Measurements from ENCODE around the gene NINL. TPM values are rescaled to one million over a fixed set of nuclear protein-coding genes. Genes with fewer than 3 reads are reported as not detected.

NINL gene
- total RNA-seq, 1 donor from 2014 or later = 47.0 TPM

DNA sequence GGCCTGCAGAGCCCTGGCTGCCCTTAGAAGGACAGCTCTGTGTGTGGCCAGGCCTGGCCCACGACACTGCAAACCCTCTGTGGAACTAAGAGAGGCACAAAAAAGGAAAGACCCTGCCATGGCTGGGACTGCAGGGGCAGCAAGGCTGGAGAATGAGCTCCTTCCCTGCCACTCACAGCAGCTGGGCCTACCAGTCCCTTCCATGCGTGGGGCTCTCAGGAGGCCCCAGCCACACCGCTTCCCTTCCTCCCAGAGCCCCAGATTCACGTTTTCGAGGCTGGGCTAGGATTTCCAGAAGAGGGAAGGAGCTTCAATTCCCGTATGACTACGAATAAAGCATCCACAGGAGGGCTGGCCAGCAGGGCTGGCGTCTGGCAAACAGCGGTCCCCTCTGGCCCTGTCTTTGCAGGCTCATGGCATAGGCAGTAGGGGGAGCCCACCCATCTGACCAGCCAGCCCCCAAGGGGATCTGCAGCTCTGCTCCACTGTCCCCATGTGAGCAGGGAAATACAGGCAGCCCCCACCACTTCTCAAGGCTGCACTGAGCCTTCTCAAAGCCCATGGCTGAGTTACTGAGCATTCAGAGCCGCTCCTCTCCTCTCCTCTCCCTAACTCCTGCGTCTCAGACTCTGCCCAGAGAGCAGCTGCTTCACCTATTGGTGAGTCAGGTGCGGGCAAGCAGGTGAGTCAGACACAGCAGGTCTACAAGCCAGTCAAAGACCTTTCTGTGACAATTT lies 53.1 kb downstream of the NINL start:
- TF ChIP-seq, protein P1, sequence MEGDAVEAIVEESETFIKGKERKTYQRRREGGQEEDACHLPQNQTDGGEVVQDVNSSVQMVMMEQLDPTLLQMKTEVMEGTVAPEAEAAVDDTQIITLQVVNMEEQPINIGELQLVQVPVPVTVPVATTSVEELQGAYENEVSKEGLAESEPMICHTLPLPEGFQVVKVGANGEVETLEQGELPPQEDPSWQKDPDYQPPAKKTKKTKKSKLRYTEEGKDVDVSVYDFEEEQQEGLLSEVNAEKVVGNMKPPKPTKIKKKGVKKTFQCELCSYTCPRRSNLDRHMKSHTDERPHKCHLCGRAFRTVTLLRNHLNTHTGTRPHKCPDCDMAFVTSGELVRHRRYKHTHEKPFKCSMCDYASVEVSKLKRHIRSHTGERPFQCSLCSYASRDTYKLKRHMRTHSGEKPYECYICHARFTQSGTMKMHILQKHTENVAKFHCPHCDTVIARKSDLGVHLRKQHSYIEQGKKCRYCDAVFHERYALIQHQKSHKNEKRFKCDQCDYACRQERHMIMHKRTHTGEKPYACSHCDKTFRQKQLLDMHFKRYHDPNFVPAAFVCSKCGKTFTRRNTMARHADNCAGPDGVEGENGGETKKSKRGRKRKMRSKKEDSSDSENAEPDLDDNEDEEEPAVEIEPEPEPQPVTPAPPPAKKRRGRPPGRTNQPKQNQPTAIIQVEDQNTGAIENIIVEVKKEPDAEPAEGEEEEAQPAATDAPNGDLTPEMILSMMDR (conservative IDR thresholded peaks at IDR 0.05) = no peak
- Mint-ChIP-seq H3K9me3 (peaks cover 6% of the 10 kb centered on the region), H3K27ac (no peak overlapping the region), H3K4me1 (ENCODE audit: unreplicated experiment) (peaks cover 25% of the 10 kb centered on the region), H3K4me3 (no peak overlapping the region), H3K27me3 (no peaks in the 10 kb centered on the region), H3K36me3 (peaks cover 19% of the 10 kb centered on the region)
- no peak for DNase-seq (ENCODE audit: extremely low spot score, unreplicated experiment)

- TF ChIP-seq, protein P1 (conservative IDR thresholded peaks at IDR 0.05) = no peak
- Mint-ChIP-seq H3K4me1 (ENCODE audit: unreplicated experiment) (peaks cover 17% of the 10 kb centered on the region), H3K27ac (no peak overlapping the region), H3K36me3 (peaks cover 23% of the 10 kb centered on the region), H3K4me3 (no peak overlapping the region), H3K27me3 (no peaks in the 10 kb centered on the region), H3K9me3 (peaks cover 6% of the 10 kb centered on the region)
- DNase-seq (ENCODE audit: extremely low spot score, unreplicated experiment) = no peak
Observed at GRCh38 chr20:25529295-25529951, 55.9 kb downstream of the NINL start.

DNA sequence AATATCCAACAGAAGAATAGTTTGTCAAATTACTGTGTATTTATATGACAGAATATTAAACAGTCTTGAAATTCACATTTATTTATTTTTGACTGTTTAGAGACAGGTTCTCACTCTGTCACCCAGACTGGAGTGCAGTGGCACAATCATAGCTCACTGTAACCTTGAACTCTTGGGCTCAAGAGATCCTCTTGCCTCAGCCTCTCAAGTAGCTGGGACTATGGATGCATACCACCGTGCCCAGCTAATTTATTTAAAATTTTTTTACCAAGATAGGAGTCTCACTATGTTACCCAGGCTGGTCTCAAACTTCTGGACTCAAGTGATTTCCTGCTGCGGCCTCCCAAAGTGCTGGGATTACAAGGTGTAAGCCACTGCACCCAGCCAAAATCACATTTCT lies 57.4 kb downstream of the NINL start:
- Mint-ChIP-seq H3K4me3 (no peak overlapping the region), H3K27ac (no peak overlapping the region), H3K4me1 (ENCODE audit: unreplicated experiment) (peaks cover 4% of the 10 kb centered on the region), H3K9me3 (peaks cover 6% of the 10 kb centered on the region), H3K36me3 (peaks cover 29% of the 10 kb centered on the region), H3K27me3 (no peaks in the 10 kb centered on the region)
- DNase-seq (ENCODE audit: extremely low spot score, unreplicated experiment) = no peak
- TF ChIP-seq, protein P1 (conservative IDR thresholded peaks at IDR 0.05) = no peak

DNA sequence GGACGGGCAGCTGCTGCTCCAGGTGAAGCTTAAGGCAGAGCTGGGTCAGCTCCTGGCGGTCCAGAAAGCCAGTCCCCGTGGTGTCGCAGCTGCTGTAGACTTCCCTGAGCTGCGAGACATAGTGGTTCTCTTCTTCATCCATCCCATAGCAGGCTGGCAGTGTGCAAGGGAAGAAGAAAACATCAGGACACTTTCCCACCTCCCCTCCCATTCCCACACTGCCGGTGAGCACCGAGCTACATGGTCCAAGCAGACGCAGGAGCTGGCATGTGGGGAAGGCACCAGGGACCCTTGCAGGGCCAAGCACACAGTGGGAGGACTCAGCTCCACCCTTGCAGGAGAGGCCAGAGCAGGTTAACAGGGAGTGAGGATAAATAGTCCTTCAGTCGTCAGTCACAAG lies 58.9 kb downstream of the NINL start:
- Mint-ChIP-seq H3K27ac (no peak overlapping the region), H3K36me3 (peaks cover 42% of the 10 kb centered on the region), H3K4me1 (ENCODE audit: unreplicated experiment) (peaks cover 4% of the 10 kb centered on the region), H3K27me3 (no peaks in the 10 kb centered on the region), H3K4me3 (no peak overlapping the region), H3K9me3 (peaks cover 6% of the 10 kb centered on the region)
- TF ChIP-seq, protein P1 (conservative IDR thresholded peaks at IDR 0.05) = no peak
- DNase-seq (ENCODE audit: extremely low spot score, unreplicated experiment) = no peak

DNA sequence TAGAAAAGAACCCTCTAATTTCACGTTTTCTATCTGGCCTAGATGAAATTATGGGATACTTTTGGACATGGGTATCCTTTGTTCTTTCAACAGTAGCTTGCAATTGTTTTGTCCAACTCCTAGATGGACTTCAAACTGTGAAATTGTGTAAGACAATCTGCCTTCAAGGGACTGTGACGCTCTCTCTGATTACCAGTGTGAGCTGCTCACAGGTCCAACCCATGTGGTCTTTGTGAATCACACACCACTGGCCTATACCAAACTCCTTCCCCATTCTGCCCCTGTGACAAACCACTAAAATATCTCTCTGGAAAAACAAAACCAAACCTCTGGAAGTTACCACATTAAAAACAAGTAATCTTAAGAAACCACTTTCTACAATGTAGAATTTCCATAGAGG lies 59.5 kb downstream of the NINL start:
- DNase-seq (ENCODE audit: extremely low spot score, unreplicated experiment) = no peak
- Mint-ChIP-seq H3K9me3 (peaks cover 6% of the 10 kb centered on the region), H3K4me3 (no peak overlapping the region), H3K27ac (no peak overlapping the region), H3K4me1 (ENCODE audit: unreplicated experiment) (peaks cover 4% of the 10 kb centered on the region), H3K36me3 (peaks cover 44% of the 10 kb centered on the region), H3K27me3 (no peaks in the 10 kb centered on the region)
- TF ChIP-seq, protein P1 (conservative IDR thresholded peaks at IDR 0.05) = no peak
